Panc1 (cell line): ENCODE measurements around the gene ODC1.

Source experiments
- TF ChIP-seq, protein P1 (sequence below): fragments of 450-650 bp; IDR thresholded peaks from 2 replicates; pipeline ENCODE4 v1.5.1; 2017; ENCODE audit warnings: mild to moderate bottlenecking
- TF ChIP-seq, protein P2 (sequence below), 2 experiments: IDR thresholded peaks; 2 replicates each; pipeline ENCODE4 v1.6.1; 2011 to 2012; ENCODE audit warnings: low read depth in 2 of 2, control low read depth in 1 of 2, low read length in 1 of 2, mild to moderate bottlenecking in 1 of 2, moderate library complexity in 1 of 2; ENCODE audit not compliant: insufficient read depth in 1 of 2

DNA sequence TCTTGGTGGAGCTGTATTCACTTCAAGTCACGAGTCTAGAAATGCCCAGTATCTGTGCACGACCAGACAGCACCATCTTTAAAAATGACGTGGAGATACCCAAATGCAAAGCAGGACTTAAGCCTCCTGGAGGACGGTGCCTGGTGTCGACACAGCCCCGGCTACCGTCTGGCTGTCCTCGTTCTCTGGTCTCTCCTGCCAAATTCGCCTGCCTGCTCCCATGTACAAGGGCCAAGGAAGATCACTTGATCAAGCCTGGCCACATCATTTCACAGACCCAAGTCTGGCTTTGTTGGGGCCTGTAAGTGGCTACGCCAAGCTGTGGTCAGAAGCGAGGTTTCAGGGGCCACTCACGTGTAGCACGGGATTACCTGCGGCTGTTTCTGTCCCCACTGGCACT is 9.4 kb downstream of the ODC1 start:
- TF ChIP-seq, protein P1, sequence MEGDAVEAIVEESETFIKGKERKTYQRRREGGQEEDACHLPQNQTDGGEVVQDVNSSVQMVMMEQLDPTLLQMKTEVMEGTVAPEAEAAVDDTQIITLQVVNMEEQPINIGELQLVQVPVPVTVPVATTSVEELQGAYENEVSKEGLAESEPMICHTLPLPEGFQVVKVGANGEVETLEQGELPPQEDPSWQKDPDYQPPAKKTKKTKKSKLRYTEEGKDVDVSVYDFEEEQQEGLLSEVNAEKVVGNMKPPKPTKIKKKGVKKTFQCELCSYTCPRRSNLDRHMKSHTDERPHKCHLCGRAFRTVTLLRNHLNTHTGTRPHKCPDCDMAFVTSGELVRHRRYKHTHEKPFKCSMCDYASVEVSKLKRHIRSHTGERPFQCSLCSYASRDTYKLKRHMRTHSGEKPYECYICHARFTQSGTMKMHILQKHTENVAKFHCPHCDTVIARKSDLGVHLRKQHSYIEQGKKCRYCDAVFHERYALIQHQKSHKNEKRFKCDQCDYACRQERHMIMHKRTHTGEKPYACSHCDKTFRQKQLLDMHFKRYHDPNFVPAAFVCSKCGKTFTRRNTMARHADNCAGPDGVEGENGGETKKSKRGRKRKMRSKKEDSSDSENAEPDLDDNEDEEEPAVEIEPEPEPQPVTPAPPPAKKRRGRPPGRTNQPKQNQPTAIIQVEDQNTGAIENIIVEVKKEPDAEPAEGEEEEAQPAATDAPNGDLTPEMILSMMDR, result no peak
- TF ChIP-seq, protein P2, sequence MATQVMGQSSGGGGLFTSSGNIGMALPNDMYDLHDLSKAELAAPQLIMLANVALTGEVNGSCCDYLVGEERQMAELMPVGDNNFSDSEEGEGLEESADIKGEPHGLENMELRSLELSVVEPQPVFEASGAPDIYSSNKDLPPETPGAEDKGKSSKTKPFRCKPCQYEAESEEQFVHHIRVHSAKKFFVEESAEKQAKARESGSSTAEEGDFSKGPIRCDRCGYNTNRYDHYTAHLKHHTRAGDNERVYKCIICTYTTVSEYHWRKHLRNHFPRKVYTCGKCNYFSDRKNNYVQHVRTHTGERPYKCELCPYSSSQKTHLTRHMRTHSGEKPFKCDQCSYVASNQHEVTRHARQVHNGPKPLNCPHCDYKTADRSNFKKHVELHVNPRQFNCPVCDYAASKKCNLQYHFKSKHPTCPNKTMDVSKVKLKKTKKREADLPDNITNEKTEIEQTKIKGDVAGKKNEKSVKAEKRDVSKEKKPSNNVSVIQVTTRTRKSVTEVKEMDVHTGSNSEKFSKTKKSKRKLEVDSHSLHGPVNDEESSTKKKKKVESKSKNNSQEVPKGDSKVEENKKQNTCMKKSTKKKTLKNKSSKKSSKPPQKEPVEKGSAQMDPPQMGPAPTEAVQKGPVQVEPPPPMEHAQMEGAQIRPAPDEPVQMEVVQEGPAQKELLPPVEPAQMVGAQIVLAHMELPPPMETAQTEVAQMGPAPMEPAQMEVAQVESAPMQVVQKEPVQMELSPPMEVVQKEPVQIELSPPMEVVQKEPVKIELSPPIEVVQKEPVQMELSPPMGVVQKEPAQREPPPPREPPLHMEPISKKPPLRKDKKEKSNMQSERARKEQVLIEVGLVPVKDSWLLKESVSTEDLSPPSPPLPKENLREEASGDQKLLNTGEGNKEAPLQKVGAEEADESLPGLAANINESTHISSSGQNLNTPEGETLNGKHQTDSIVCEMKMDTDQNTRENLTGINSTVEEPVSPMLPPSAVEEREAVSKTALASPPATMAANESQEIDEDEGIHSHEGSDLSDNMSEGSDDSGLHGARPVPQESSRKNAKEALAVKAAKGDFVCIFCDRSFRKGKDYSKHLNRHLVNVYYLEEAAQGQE (IDR thresholded peaks at IDR 0.05; ENCODE audit: insufficient read depth in 1 of 2, low read depth in 2 of 2, low read length in 1 of 2), result no peak
